ENCODE data around the gene TTK.
"Not testable (repeated sequence)": the region's sequence is repeated elsewhere in the genome, so short reads cannot be mapped to it uniquely, and the experiment has no call there.

TTK gene

GRCh38 chr6:80021591-80021990 is 17.1 kb downstream of the TTK start:
- no peak for DNase-seq (ENCODE audit: low read depth)

GRCh38 chr6:80022803-80023202 is 18.4 kb downstream of the TTK start:
- peak; percentile 88 for DNase-seq (ENCODE audit: low read depth)

GRCh38 chr6:80028589-80028988 is 24.1 kb downstream of the TTK start:
- no peak for DNase-seq (ENCODE audit: low read depth)

GRCh38 chr6:80029470-80029869 is 25.0 kb downstream of the TTK start:
- DNase-seq (ENCODE audit: low read depth) = no peak

GRCh38 chr6:80048220-80048619 is 43.8 kb downstream of the TTK start:
- DNase-seq (ENCODE audit: low read depth) = not testable (repeated sequence)

GRCh38 chr6:80060774-80061173 is 56.3 kb downstream of the TTK start:
- DNase-seq (ENCODE audit: low read depth) = no peak

GRCh38 chr6:80068146-80068545 is 63.7 kb downstream of the TTK start:
- not testable (repeated sequence) for DNase-seq (ENCODE audit: low read depth)

GRCh38 chr6:80070431-80070830 is 66.0 kb downstream of the TTK start:
- not testable (repeated sequence) for DNase-seq (ENCODE audit: low read depth)

- no peak for DNase-seq (ENCODE audit: low read depth)
Measured at GRCh38 chr6:80077067-80077466, 72.6 kb downstream of the TTK start.

GRCh38 chr6:80088637-80089036 is 84.2 kb downstream of the TTK start:
- DNase-seq (ENCODE audit: low read depth) = no peak

GRCh38 chr6:80091506-80091905 is 87.1 kb downstream of the TTK start:
- no peak for DNase-seq (ENCODE audit: low read depth)

All from ELR (cell line).